SK-N-SH (cell line): ENCODE results near the gene TWNK. TPM values are rescaled to one million over a fixed set of nuclear protein-coding genes. Genes with fewer than 3 reads are reported as not detected.

Experiments used
- CTCF ChIA-PET: fragments of 300-600, 350-600 bp; formaldehyde crosslinking; extraction: SDS; loops from one replicate; lab custom pipeline; 2021; lab: Yijun Ruan, JAX
- POLR2A ChIA-PET: fragments of 350-600 bp; sonication (Branson Sonifier 250); formaldehyde crosslinking; extraction: SDS; loops from one replicate; lab custom pipeline; 2020; ENCODE audit warnings: antibody characterized with exemption, inconsistent platforms; lab: Yijun Ruan, JAX
- DNase-seq: peaks from one replicate; pipeline ENCODE4 v3.0.0; 2012
- H2AFZ ChIP-seq: fragments of 200-600 bp; sonication (generic); 2 replicates; pipeline ENCODE4 v1.8.1; 2016; ENCODE audit warnings: antibody characterized with exemption, mild to moderate bottlenecking, low read depth
- H3F3A ChIP-seq: fragments of 200-600 bp; sonication (generic); replicated peaks from 2 replicates; pipeline ENCODE3; 2016; ENCODE audit warnings: antibody characterized with exemption, mild to moderate bottlenecking; ENCODE audit not compliant: insufficient read depth
- H3K27ac ChIP-seq, 2 experiments: fragments of 200-500 bp in 1 of 2; fragments of 200-600 bp in 1 of 2; sonication (Bioruptor generic) in 1 of 2; sonication (generic), shearing (Covaris generic) in 1 of 2; 2 replicates each; pipeline versions ENCODE4 v1.5.1 to v1.6.1; 2014 to 2016; ENCODE audit warnings: low read depth in 2 of 2, inconsistent platforms in 1 of 2, low read length in 1 of 2, mild to moderate bottlenecking in 1 of 2, mixed read lengths in 1 of 2
- H3K27me3 ChIP-seq: fragments of 200-600 bp; sonication (generic), shearing (Covaris generic); 2 replicates; pipeline ENCODE4 v1.6.1; 2016; ENCODE audit warnings: mixed run types; ENCODE audit not compliant: insufficient read depth
- H3K36me3 ChIP-seq, 2 experiments: fragments of 200-500 bp in 1 of 2; fragments of 200-600 bp in 1 of 2; sonication (Bioruptor generic) in 1 of 2; sonication (generic) in 1 of 2; replicated peaks in 1 of 2; 2 replicates each; pipeline versions ENCODE3 to v1.5.1; 2014 to 2016; ENCODE audit warnings: low read length in 1 of 2, mild to moderate bottlenecking in 1 of 2; ENCODE audit not compliant: insufficient read depth in 2 of 2, control insufficient read depth in 1 of 2
- H3K4me1 ChIP-seq, 2 experiments: fragments of 200-500 bp in 1 of 2; fragments of 200-600 bp in 1 of 2; sonication (Bioruptor generic) in 1 of 2; sonication (generic), shearing (Covaris generic) in 1 of 2; 2 replicates each; pipeline versions ENCODE4 v1.5.1 to v1.6.1; 2014 to 2016; ENCODE audit warnings: low read depth in 1 of 2, low read length in 1 of 2, mixed run types in 1 of 2; ENCODE audit not compliant: insufficient read depth in 2 of 2, control insufficient read depth in 1 of 2
- H3K4me2 ChIP-seq: fragments of 200-600 bp; sonication (generic), shearing (Covaris generic); 2 replicates; pipeline ENCODE4 v1.6.1; 2017; ENCODE audit warnings: mixed run types
- H3K4me3 ChIP-seq, 2 experiments: fragments of 200-500 bp in 1 of 2; fragments of 200-600 bp in 1 of 2; sonication (Bioruptor generic) in 1 of 2; sonication (generic), shearing (Covaris generic) in 1 of 2; 2 replicates each; pipeline versions ENCODE4 v1.5.1 to v1.8.1; 2014 to 2016; ENCODE audit warnings: low read depth in 2 of 2, inconsistent platforms in 1 of 2, low read length in 1 of 2, mild to moderate bottlenecking in 1 of 2, mixed read lengths in 1 of 2, moderate library complexity in 1 of 2
- H3K79me2 ChIP-seq: fragments of 200-600 bp; sonication (generic); 2 replicates; pipeline ENCODE4 v1.8.1; 2017; ENCODE audit warnings: mild to moderate bottlenecking; ENCODE audit not compliant: insufficient read depth
- H3K9ac ChIP-seq: fragments of 200-600 bp; sonication (generic); 2 replicates; pipeline ENCODE4 v1.6.1; 2017; ENCODE audit warnings: mixed run types
- H3K9me2 ChIP-seq: fragments of 200-600 bp; sonication (generic); 2 replicates; pipeline ENCODE4 v1.6.1; 2017; ENCODE audit warnings: mixed run types
- H3K9me3 ChIP-seq: fragments of 200-600 bp; sonication (generic); 2 replicates; pipeline ENCODE4 v1.6.1; 2017; ENCODE audit warnings: mixed run types, mild to moderate bottlenecking, moderate library complexity
- H4K20me1 ChIP-seq: fragments of 200-600 bp; sonication (generic); 2 replicates; pipeline ENCODE4 v1.6.1; 2017; ENCODE audit warnings: mild to moderate bottlenecking, mixed run types; ENCODE audit not compliant: insufficient read depth
- EP300 ChIP-seq, 2 experiments: IDR thresholded peaks; 2 replicates each; pipeline versions ENCODE4 v1.4.0 to v1.6.1; 2012; ENCODE audit warnings: borderline replicate concordance in 1 of 2, low read depth in 1 of 2, low read length in 1 of 2
- FOXJ3 ChIP-seq: sonication (generic); formaldehyde crosslinking; IDR thresholded peaks from 2 replicates; pipeline ENCODE4 v1.5.1; 2020; ENCODE audit warnings: mild to moderate bottlenecking, missing genetic modification reagents
- GATA2 ChIP-seq: sonication (generic); formaldehyde crosslinking; IDR thresholded peaks from 2 replicates; pipeline ENCODE4 v1.5.0; 2020; ENCODE audit warnings: mild to moderate bottlenecking, missing genetic modification reagents
- JUND ChIP-seq: IDR thresholded peaks from 2 replicates; pipeline ENCODE4 v1.4.0; 2012
- MXI1 ChIP-seq: IDR thresholded peaks from 2 replicates; pipeline ENCODE4 v1.6.1; 2012; ENCODE audit warnings: mild to moderate bottlenecking, low read depth, low read length, improper control_type of control experiment
- NFIC ChIP-seq: IDR thresholded peaks from 2 replicates; pipeline ENCODE4 v1.4.0; 2012; ENCODE audit warnings: borderline replicate concordance
- NRF1 ChIP-seq: IDR thresholded peaks from 2 replicates; pipeline ENCODE4 v1.6.1; 2012; ENCODE audit warnings: low read depth, mild to moderate bottlenecking, low read length
- RAD21 ChIP-seq: IDR thresholded peaks from 2 replicates; pipeline ENCODE4 v1.6.1; 2012; ENCODE audit warnings: mild to moderate bottlenecking, low read length
- RCOR1 ChIP-seq: fragments of 150-350 bp; IDR thresholded peaks from 2 replicates; pipeline ENCODE4 v1.6.1; 2017; ENCODE audit warnings: antibody characterized with exemption, low read length
- RXRA ChIP-seq: IDR thresholded peaks from 2 replicates; pipeline ENCODE4 v1.4.0; 2012; ENCODE audit warnings: low read depth, mild to moderate bottlenecking, borderline replicate concordance
- SMC3 ChIP-seq: IDR thresholded peaks from 2 replicates; pipeline ENCODE4 v1.6.1; 2012; ENCODE audit warnings: low read depth, low read length, improper control_type of control experiment
- ZBTB33 ChIP-seq: IDR thresholded peaks from 2 replicates; pipeline ENCODE4 v1.4.0; 2012; ENCODE audit warnings: low read depth, borderline replicate concordance
- WGBS: methylation state at CpG from one replicate; pipeline ENCODE4 v1.1.6; 2017; ENCODE audit warnings: low lambda C conversion rate; 5-methylcytosine and 5-hydroxymethylcytosine counted together
- polyA plus RNA-seq, 3 experiments: library from polyadenylated mRNA; depleted of rRNA; stranded (reverse); fragments of >200 nt; gene quantifications; 2 replicates each; pipeline ENCODE4 v1.2.3, GENCODE V29; 2012
- TF ChIP-seq, protein P1 (sequence below): IDR thresholded peaks from 2 replicates; pipeline ENCODE4 v1.6.1; 2012; ENCODE audit warnings: mild to moderate bottlenecking, low read depth, low read length, moderate library complexity
- TF ChIP-seq, protein P2 (sequence below): IDR thresholded peaks from 2 replicates; pipeline ENCODE4; 2012

TWNK gene
- polyA plus RNA-seq, 1 of the 3 experiments (the other 2 are of a cell fraction): 16.4 TPM

DNA sequence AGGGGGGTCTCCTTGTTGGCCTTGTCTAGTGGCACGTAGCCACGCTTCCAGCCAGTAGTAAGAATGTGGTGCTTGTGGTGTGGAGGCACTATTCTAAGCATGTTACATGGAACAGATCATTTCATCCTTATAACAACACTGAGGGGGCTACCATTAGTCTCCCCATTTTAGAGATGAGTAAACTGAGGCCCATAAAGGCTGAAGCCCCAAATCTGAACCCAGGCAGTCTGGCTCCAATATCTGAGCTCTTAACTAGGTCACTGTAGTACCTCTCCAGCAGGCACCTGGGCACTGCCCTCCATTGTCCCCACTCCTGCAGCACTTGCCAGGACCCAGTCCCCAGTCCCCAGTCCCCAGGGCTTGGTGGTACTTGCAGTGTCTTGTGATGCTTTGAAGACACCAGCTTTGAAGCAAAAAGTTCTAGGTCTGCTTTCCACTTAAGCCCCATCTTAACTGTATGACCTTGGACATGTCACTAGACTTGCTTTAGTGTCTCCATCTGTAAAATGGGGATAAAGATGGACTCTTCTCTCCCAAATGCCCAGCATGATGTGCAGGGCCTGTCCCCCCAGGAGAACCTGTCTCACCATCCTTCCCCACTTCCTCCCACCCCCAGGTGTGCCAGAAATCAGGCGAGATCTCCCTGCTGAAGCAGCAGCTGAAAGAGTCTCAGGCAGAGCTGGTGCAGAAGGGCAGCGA is 18.7 kb downstream of the TWNK start:
- no peaks in the 10 kb centered on the region for H3K9me3 ChIP-seq
- peaks cover 37% of the 10 kb centered on the region for H4K20me1 ChIP-seq
- peaks cover 38 to 48% of the 10 kb centered on the region in 2 experiments for H3K36me3 ChIP-seq
- no peak overlapping the region for H3K9ac ChIP-seq
- peaks cover 36% of the 10 kb centered on the region for H3K79me2 ChIP-seq
- no peak overlapping the region for H3K4me3 ChIP-seq
- peaks cover 17% of the 10 kb centered on the region for H3F3A ChIP-seq
- H3K27ac ChIP-seq: no peak overlapping the region; a peak in 1 of 4 replicates
- WGBS: 87% methylated on average over 4 of the region's 4 CpGs
- H3K9me2 ChIP-seq: no peaks in the 10 kb centered on the region
- H3K4me2 ChIP-seq: no peak overlapping the region
- DNase-seq: no peak
- no peaks in the 10 kb centered on the region for H3K27me3 ChIP-seq
- no peak overlapping the region for H2AFZ ChIP-seq
- ChIA-PET POLR2A (interaction anchor here (1.0 kb wide), 1 partner anchor 18 kb away, joined by 3 read pairs; no protein-coding TSS in a partner anchor), CTCF (interaction anchor here (0.9 to 24.5 kb wide), 4 partner anchors 6 to 24 kb away, joined by 3 to 443 read pairs (median 74); partner anchors contain the start of gene LZTS2)
- no peak for TF ChIP-seq RAD21
- no peak for TF ChIP-seq GATA2 (CRISPR knock-in tag)
- TF ChIP-seq RXRA: no peak
- TF ChIP-seq EP300 (IDR thresholded peaks at IDR 0.05; ENCODE audit: borderline replicate concordance in 1 of 2, low read depth in 1 of 2, low read length in 1 of 2): no peak
- no peak for TF ChIP-seq FOXJ3 (CRISPR knock-in tag)
- TF ChIP-seq ZBTB33: no peak
- no peak for TF ChIP-seq NRF1
- TF ChIP-seq NFIC: no peak
- no peak for TF ChIP-seq RCOR1
- TF ChIP-seq, protein P1, sequence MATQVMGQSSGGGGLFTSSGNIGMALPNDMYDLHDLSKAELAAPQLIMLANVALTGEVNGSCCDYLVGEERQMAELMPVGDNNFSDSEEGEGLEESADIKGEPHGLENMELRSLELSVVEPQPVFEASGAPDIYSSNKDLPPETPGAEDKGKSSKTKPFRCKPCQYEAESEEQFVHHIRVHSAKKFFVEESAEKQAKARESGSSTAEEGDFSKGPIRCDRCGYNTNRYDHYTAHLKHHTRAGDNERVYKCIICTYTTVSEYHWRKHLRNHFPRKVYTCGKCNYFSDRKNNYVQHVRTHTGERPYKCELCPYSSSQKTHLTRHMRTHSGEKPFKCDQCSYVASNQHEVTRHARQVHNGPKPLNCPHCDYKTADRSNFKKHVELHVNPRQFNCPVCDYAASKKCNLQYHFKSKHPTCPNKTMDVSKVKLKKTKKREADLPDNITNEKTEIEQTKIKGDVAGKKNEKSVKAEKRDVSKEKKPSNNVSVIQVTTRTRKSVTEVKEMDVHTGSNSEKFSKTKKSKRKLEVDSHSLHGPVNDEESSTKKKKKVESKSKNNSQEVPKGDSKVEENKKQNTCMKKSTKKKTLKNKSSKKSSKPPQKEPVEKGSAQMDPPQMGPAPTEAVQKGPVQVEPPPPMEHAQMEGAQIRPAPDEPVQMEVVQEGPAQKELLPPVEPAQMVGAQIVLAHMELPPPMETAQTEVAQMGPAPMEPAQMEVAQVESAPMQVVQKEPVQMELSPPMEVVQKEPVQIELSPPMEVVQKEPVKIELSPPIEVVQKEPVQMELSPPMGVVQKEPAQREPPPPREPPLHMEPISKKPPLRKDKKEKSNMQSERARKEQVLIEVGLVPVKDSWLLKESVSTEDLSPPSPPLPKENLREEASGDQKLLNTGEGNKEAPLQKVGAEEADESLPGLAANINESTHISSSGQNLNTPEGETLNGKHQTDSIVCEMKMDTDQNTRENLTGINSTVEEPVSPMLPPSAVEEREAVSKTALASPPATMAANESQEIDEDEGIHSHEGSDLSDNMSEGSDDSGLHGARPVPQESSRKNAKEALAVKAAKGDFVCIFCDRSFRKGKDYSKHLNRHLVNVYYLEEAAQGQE: no peak
- TF ChIP-seq, protein P2, sequence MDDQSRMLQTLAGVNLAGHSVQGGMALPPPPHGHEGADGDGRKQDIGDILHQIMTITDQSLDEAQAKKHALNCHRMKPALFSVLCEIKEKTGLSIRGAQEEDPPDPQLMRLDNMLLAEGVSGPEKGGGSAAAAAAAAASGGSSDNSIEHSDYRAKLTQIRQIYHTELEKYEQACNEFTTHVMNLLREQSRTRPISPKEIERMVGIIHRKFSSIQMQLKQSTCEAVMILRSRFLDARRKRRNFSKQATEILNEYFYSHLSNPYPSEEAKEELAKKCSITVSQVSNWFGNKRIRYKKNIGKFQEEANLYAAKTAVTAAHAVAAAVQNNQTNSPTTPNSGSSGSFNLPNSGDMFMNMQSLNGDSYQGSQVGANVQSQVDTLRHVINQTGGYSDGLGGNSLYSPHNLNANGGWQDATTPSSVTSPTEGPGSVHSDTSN: no peak
- TF ChIP-seq SMC3: no peak
- no peak for TF ChIP-seq MXI1
- no peak for TF ChIP-seq JUND
- peaks cover 13 to 33% of the 10 kb centered on the region in 2 experiments; a peak in 3 of 4 replicates for H3K4me1 ChIP-seq
